Tibial nerve (tissue), 3 donors: ENCODE measurements around the gene MBD3L1.

ENCODE experiments used
- POLR2A ChIP-seq, 2 donors: fragments of 450-650 bp; IDR thresholded peaks; one replicate each; pipeline ENCODE4 v1.6.1; 2017; ENCODE audit warnings: antibody characterized with exemption in 2 of 2, mild to moderate bottlenecking in 2 of 2, moderate library complexity in 2 of 2
- TF ChIP-seq, protein P1 (sequence below), 5 experiments: fragments of 200-600 bp in 3 of 5; fragments of 450-650 bp in 2 of 5; sonication (generic) in 3 of 5; IDR thresholded peaks; one replicate each; pipeline ENCODE4 v1.5.1; 2016 to 2019; ENCODE audit warnings: antibody characterized with exemption in 5 of 5, mild to moderate bottlenecking in 3 of 5, moderate library complexity in 2 of 5

DNA sequence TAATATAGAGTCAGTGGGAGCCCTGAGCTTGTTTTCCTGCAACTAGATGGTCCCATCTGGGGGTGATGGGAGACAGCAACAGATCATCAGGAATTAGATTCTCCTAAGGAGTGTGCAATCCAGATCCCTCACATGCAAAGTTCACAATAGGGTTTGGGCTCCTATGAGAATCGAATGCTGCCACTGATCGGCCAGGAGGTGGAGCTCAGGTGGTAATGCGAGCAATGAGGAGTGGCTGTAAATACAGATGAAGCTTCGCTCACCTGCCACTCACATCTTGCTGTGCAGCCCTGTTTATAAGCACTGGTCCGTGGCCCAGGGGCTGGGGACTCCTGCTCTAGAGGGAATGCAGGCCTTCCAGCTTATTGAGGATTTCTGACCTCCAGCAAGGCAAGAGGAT lies 5.8 kb upstream of the MBD3L1 start:
- TF ChIP-seq, protein P1, sequence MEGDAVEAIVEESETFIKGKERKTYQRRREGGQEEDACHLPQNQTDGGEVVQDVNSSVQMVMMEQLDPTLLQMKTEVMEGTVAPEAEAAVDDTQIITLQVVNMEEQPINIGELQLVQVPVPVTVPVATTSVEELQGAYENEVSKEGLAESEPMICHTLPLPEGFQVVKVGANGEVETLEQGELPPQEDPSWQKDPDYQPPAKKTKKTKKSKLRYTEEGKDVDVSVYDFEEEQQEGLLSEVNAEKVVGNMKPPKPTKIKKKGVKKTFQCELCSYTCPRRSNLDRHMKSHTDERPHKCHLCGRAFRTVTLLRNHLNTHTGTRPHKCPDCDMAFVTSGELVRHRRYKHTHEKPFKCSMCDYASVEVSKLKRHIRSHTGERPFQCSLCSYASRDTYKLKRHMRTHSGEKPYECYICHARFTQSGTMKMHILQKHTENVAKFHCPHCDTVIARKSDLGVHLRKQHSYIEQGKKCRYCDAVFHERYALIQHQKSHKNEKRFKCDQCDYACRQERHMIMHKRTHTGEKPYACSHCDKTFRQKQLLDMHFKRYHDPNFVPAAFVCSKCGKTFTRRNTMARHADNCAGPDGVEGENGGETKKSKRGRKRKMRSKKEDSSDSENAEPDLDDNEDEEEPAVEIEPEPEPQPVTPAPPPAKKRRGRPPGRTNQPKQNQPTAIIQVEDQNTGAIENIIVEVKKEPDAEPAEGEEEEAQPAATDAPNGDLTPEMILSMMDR (IDR thresholded peaks at IDR 0.05): no peak
- TF ChIP-seq POLR2A (IDR thresholded peaks at IDR 0.05): no peak
